H1 (cell line): ENCODE measurements around the gene KCNQ2. TPM values are rescaled to one million over a fixed set of nuclear protein-coding genes. Genes with fewer than 3 reads are reported as not detected.

Source experiments
- CTCF ChIA-PET: fragments of 300-600 bp; sonication (Branson Sonifier 250); formaldehyde crosslinking; loops from one replicate; lab custom pipeline; 2021; ENCODE audit not compliant: partially characterized antibody; lab: Charles Lee
- POLR2A ChIA-PET: fragments of 300-600 bp; sonication (Branson Sonifier 250); formaldehyde crosslinking; loops from one replicate; lab custom pipeline; 2021; ENCODE audit warnings: inconsistent platforms; ENCODE audit not compliant: partially characterized antibody; lab: Charles Lee
- DNase-seq, 2 experiments: peaks; one replicate each; pipeline versions ENCODE4 v3.0.0 to v3.0.0-alpha.2; 2010 to 2022; ENCODE audit warnings: low spot score in 2 of 2, low read depth in 1 of 2, mixed read lengths in 1 of 2
- FAIRE-seq: peaks from 2 replicates; lab custom pipeline; 2011; peaks lifted over from hg19 to GRCh38; lab: Jason Lieb, UNC
- H2AFZ ChIP-seq: 2 replicates; pipeline ENCODE4 v1.8.1; 2012; ENCODE audit warnings: low read length, inconsistent platforms
- H2AK5ac ChIP-seq: 2 replicates; pipeline ENCODE4 v1.6.1; 2013; ENCODE audit warnings: low read depth, low read length
- H2BK120ac ChIP-seq: replicated peaks from 2 replicates; pipeline ENCODE3; 2013; ENCODE audit warnings: low read depth, low read length, inconsistent platforms
- H2BK12ac ChIP-seq: 2 replicates; pipeline ENCODE4 v1.6.1; 2013; ENCODE audit warnings: low read depth, low read length
- H2BK15ac ChIP-seq: 2 replicates; pipeline ENCODE4 v1.6.1; 2013; ENCODE audit warnings: low read length
- H2BK20ac ChIP-seq: 2 replicates; pipeline ENCODE4 v1.6.1; 2013; ENCODE audit warnings: low read length
- H2BK5ac ChIP-seq: 2 replicates; pipeline ENCODE4 v1.6.1; 2013; ENCODE audit warnings: low read depth, low read length
- H3K14ac ChIP-seq: 2 replicates; pipeline ENCODE4 v1.6.1; 2013; ENCODE audit warnings: inconsistent platforms; ENCODE audit not compliant: insufficient read length
- H3K18ac ChIP-seq: 2 replicates; pipeline ENCODE4 v1.6.1; 2013; ENCODE audit warnings: low read length; ENCODE audit errors: extremely low read depth
- H3K23ac ChIP-seq: 2 replicates; pipeline ENCODE4 v1.6.1; 2013; ENCODE audit warnings: inconsistent platforms; ENCODE audit not compliant: insufficient read length
- H3K23me2 ChIP-seq: 2 replicates; pipeline ENCODE4 v1.6.1; 2013; ENCODE audit warnings: low read depth, low read length
- H3K27ac ChIP-seq: 2 replicates; pipeline ENCODE4 v1.6.1; 2011; ENCODE audit warnings: low read depth, low read length, inconsistent platforms
- H3K27me3 ChIP-seq, 4 experiments: replicated peaks in 1 of 4; 1 replicate in 1 of 4; 2 replicates in 3 of 4; pipeline versions ENCODE4 v1.6.1 to v1.8.1; 2011 to 2013; ENCODE audit warnings: low read length in 3 of 4, mild to moderate bottlenecking in 3 of 4, inconsistent platforms in 2 of 4, mixed read lengths in 2 of 4, moderate library complexity in 1 of 4; ENCODE audit not compliant: control insufficient read depth in 3 of 4, insufficient read depth in 3 of 4; ENCODE audit errors: extremely low read depth in 1 of 4
- H3K36me3 ChIP-seq, 4 experiments: 2 replicates each; pipeline versions ENCODE4 v1.6.1 to v1.8.1; 2011 to 2013; ENCODE audit warnings: mild to moderate bottlenecking in 4 of 4, low read length in 3 of 4, moderate library complexity in 2 of 4, control low read depth in 1 of 4, inconsistent platforms in 1 of 4; ENCODE audit not compliant: insufficient read depth in 4 of 4, control insufficient read depth in 2 of 4
- H3K4ac ChIP-seq: replicated peaks from 2 replicates; pipeline ENCODE3; 2013; ENCODE audit warnings: low read length, low read depth, mixed read lengths, inconsistent platforms; ENCODE audit not compliant: insufficient read length
- H3K4me1 ChIP-seq, 4 experiments: replicated peaks in 1 of 4; 1 replicate in 1 of 4; 2 replicates in 3 of 4; pipeline versions ENCODE4 v1.6.1 to v1.8.1; 2011 to 2013; ENCODE audit warnings: low read length in 3 of 4, inconsistent platforms in 2 of 4, mixed read lengths in 1 of 4; ENCODE audit not compliant: insufficient read depth in 4 of 4, control insufficient read depth in 3 of 4
- H3K4me2 ChIP-seq, 2 experiments: 2 replicates each; pipeline versions ENCODE4 v1.6.1 to v1.8.1; 2011 to 2013; ENCODE audit warnings: low read depth in 2 of 2, low read length in 2 of 2, control low read depth in 1 of 2, inconsistent platforms in 1 of 2, mild to moderate bottlenecking in 1 of 2; ENCODE audit not compliant: insufficient read depth in 1 of 2
- H3K4me3 ChIP-seq, 4 experiments: fragments of 200-600, 300-600 bp in 1 of 4; sonication (generic), shearing (Covaris generic), sonication (Bioruptor Twin) in 1 of 4; 2 replicates each; pipeline versions ENCODE4 v1.5.1 to v1.8.1; 2011 to 2016; ENCODE audit warnings: low read length in 4 of 4, low read depth in 3 of 4, control low read depth in 2 of 4, inconsistent platforms in 2 of 4, mild to moderate bottlenecking in 2 of 4, mixed read lengths in 1 of 4, moderate library complexity in 1 of 4; ENCODE audit not compliant: insufficient read depth in 2 of 4; ENCODE audit errors: extremely low read depth in 1 of 4
- H3K56ac ChIP-seq: replicated peaks from 2 replicates; pipeline ENCODE3; 2013; ENCODE audit warnings: low read depth, mild to moderate bottlenecking, mixed read lengths, low read length, inconsistent platforms; ENCODE audit not compliant: insufficient read length
- H3K79me1 ChIP-seq: 2 replicates; pipeline ENCODE4 v1.6.1; 2013; ENCODE audit warnings: low read depth, low read length, control low read depth
- H3K79me2 ChIP-seq, 2 experiments: 2 replicates each; pipeline versions ENCODE4 v1.6.1 to v1.8.1; 2012 to 2013; ENCODE audit warnings: low read length in 2 of 2, mild to moderate bottlenecking in 2 of 2, inconsistent platforms in 1 of 2; ENCODE audit not compliant: insufficient read depth in 2 of 2, control insufficient read depth in 1 of 2
- H3K9ac ChIP-seq, 4 experiments: replicated peaks in 1 of 4; 1 replicate in 1 of 4; 2 replicates in 3 of 4; pipeline versions ENCODE4 v1.6.1 to v1.8.1; 2011 to 2013; ENCODE audit warnings: low read depth in 3 of 4, low read length in 3 of 4, control low read depth in 2 of 4, mild to moderate bottlenecking in 2 of 4, moderate library complexity in 2 of 4, inconsistent platforms in 1 of 4; ENCODE audit errors: extremely low read depth in 1 of 4
- H3K9me3 ChIP-seq, 2 experiments: 2 replicates each; pipeline versions ENCODE4 v1.6.1 to v1.8.1; 2012 to 2013; ENCODE audit warnings: mild to moderate bottlenecking in 2 of 2, moderate library complexity in 2 of 2, control low read depth in 1 of 2, inconsistent platforms in 1 of 2, low read depth in 1 of 2, low read length in 1 of 2, mixed read lengths in 1 of 2; ENCODE audit not compliant: insufficient read depth in 2 of 2
- H4K20me1 ChIP-seq, 2 experiments: replicated peaks in 1 of 2; 2 replicates each; pipeline versions ENCODE3 to v1.8.1; 2011 to 2013; ENCODE audit warnings: inconsistent platforms in 2 of 2, low read length in 2 of 2, mild to moderate bottlenecking in 1 of 2; ENCODE audit not compliant: insufficient read depth in 2 of 2, control insufficient read depth in 1 of 2
- H4K5ac ChIP-seq: 2 replicates; pipeline ENCODE4 v1.6.1; 2013; ENCODE audit warnings: low read length, low read depth, mixed read lengths, inconsistent platforms; ENCODE audit not compliant: insufficient read length
- H4K8ac ChIP-seq: 2 replicates; pipeline ENCODE4 v1.8.0; 2013; ENCODE audit warnings: mild to moderate bottlenecking, moderate library complexity, low read length, inconsistent platforms; ENCODE audit not compliant: insufficient read depth; ENCODE audit errors: extremely low read depth
- H4K91ac ChIP-seq: replicated peaks from 2 replicates; pipeline ENCODE3; 2013; ENCODE audit warnings: low read length, mixed read lengths, inconsistent platforms; ENCODE audit not compliant: insufficient read length
- BCL11A ChIP-seq, 2 experiments: IDR thresholded peaks; one replicate each; pipeline ENCODE4 v1.6.1; 2011; ENCODE audit warnings: low read depth in 2 of 2, low read length in 2 of 2, mild to moderate bottlenecking in 2 of 2
- JUND ChIP-seq: IDR thresholded peaks from 2 replicates; pipeline ENCODE4 v1.6.1; 2011; ENCODE audit warnings: mild to moderate bottlenecking, improper control_type of control experiment, low read length
- MAX ChIP-seq: IDR thresholded peaks from 2 replicates; pipeline ENCODE4 v1.6.1; 2012; ENCODE audit warnings: inconsistent platforms
- SP1 ChIP-seq: IDR thresholded peaks from 2 replicates; pipeline ENCODE4 v1.6.1; 2011; ENCODE audit warnings: low read depth, low read length
- SP2 ChIP-seq: IDR thresholded peaks from 2 replicates; pipeline ENCODE4 v1.6.1; 2012; ENCODE audit warnings: mild to moderate bottlenecking, low read length, inconsistent platforms
- SP4 ChIP-seq: IDR thresholded peaks from 2 replicates; pipeline ENCODE4 v1.6.1; 2012; ENCODE audit warnings: low read length, inconsistent platforms
- WGBS, 2 experiments: shearing (Covaris generic) in 1 of 2; methylation state at CpG; one replicate each; pipeline versions ENCODE4 v1.1.6 to v1.1.7; 2013 to 2015; ENCODE audit warnings: low lambda C conversion rate in 2 of 2, mixed read lengths in 2 of 2, inconsistent platforms in 1 of 2, low coverage in 1 of 2, missing lambda C conversion rate in 1 of 2; ENCODE audit not compliant: insufficient replicate concordance in 2 of 2, insufficient coverage in 1 of 2, insufficient read length in 1 of 2; ENCODE audit errors: extremely low coverage in 1 of 2, missing lambda C conversion rate in 1 of 2; 5-methylcytosine and 5-hydroxymethylcytosine counted together
- polyA plus RNA-seq, 7 experiments: library from polyadenylated mRNA; depleted of rRNA in 3 of 7; stranded (reverse) in 5 of 7; unstranded in 2 of 7; fragments of >200 nt in 5 of 7; fragments of 200-250 nt in 2 of 7; gene quantifications; 1 replicate in 5 of 7; 2 replicates in 1 of 7; 4 replicates in 1 of 7; pipeline versions ENCODE4 v1.2.1 to v1.2.3, GENCODE V29; 2011 to 2013; ENCODE audit warnings: missing spikeins in 2 of 7, mixed read lengths in 2 of 7
- total RNA-seq: library from RNA; stranded (reverse); fragmentation: NEBNext Ultra II Directional; extraction: Animal tissue kit (Norgen Biotek cat#: 25700); gene quantifications from 2 replicates; pipeline ENCODE4 v1.2.1, GENCODE V29; 2021

Gene KCNQ2
- total and polyA plus RNA-seq, 2 of the 8 experiments (the other 6 are each of a cell fraction or from before 2014, with no cell fraction given) = 82.6 to 243 TPM

- Histone ChIP-seq H3K79me1 (no peaks in the 10 kb centered on the region), H3K18ac (no peak overlapping the region), H2BK5ac (no peak overlapping the region), H3K9ac (no peak overlapping the region), H3K4me2 (no peak overlapping the region), H3K23ac (no peak overlapping the region), H3K23me2 (no peaks in the 10 kb centered on the region), H3K9me3 (no peaks in the 10 kb centered on the region), H2AK5ac (no peak overlapping the region), H2BK15ac (no peak overlapping the region), H4K5ac (no peak overlapping the region), H2BK20ac (no peak overlapping the region), H3K4ac (no peak overlapping the region), H4K20me1 (peaks cover 0 to 1% of the 10 kb centered on the region in 2 experiments), H3K56ac (no peak overlapping the region), H3K4me3 (no peak overlapping the region), H3K36me3 (no peaks in the 10 kb centered on the region), H3K4me1 (peaks cover 0 to 3% (median 0%) of the 10 kb centered on the region in 4 experiments; a peak in 4 of 7 replicates), H3K14ac (no peak overlapping the region), H2AFZ (no peak overlapping the region), H3K27me3 (no peaks in the 10 kb centered on the region; a peak in 1 of 7 replicates), H4K91ac (no peak overlapping the region), H4K8ac (no peak overlapping the region), H3K27ac (no peak overlapping the region), H3K79me2 (no peaks in the 10 kb centered on the region), H2BK120ac (no peak overlapping the region), H2BK12ac (no peak overlapping the region)
- TF ChIP-seq SP4 (no peak), JUND (no peak), BCL11A (IDR thresholded peaks at IDR 0.05; ENCODE audit: low read depth in 2 of 2, low read length in 2 of 2) (no peak), SP1 (no peak), MAX (no peak), SP2 (no peak)
- DNase-seq (no peak), FAIRE-seq (no peak)
- 90% methylated on average over 2 of the region's 25 CpGs; no CpG with 5 or more reads in 1 of the 2 experiments for WGBS, 2 experiments
- POLR2A ChIA-PET = no interaction called here
- CTCF ChIA-PET = interaction anchor here (1.2 to 1.4 kb wide), 2 partner anchors 13 to 113 kb away, joined by 3 to 6 read pairs; no protein-coding TSS in a partner anchor
Measured at GRCh38 chr20:63422653-63423052, 49.8 kb downstream of the KCNQ2 start.
